Suprapubic skin (tissue), 3 donors: ENCODE measurements around the gene TEAD1.

ENCODE experiments used
- CTCF ChIP-seq, 2 donors: fragments of 200-600 bp in 1 of 2; fragments of 450-650 bp in 1 of 2; sonication (generic) in 1 of 2; IDR thresholded peaks; one replicate each; pipeline ENCODE4 v1.5.1; 2016 to 2019; ENCODE audit warnings: antibody characterized with exemption in 2 of 2, mild to moderate bottlenecking in 1 of 2, moderate library complexity in 1 of 2
- EP300 ChIP-seq: sonication (generic); formaldehyde crosslinking; IDR thresholded peaks from one replicate; pipeline ENCODE4 v1.6.1; 2017; ENCODE audit warnings: antibody characterized with exemption
- POLR2A ChIP-seq, 2 donors: fragments of 450-650 bp; IDR thresholded peaks; one replicate each; pipeline ENCODE4 v1.6.1; 2017; ENCODE audit warnings: antibody characterized with exemption in 2 of 2, mild to moderate bottlenecking in 2 of 2, moderate library complexity in 2 of 2

- no peak for TF ChIP-seq EP300
- no peak for TF ChIP-seq POLR2A (IDR thresholded peaks at IDR 0.05)
- no peak for TF ChIP-seq CTCF (IDR thresholded peaks at IDR 0.05)
Measured at GRCh38 chr11:12831471-12832202, 157.4 kb downstream of the TEAD1 start.
